GM23248 (cell line): ENCODE measurements around the gene ZBTB42. TPM values are rescaled to one million over a fixed set of nuclear protein-coding genes. Genes with fewer than 3 reads are reported as not detected.

Source experiments
- DNase-seq: peaks from one replicate; pipeline ENCODE4 v3.0.0-alpha.2; 2015
- H2AFZ ChIP-seq: fragments of 200-600 bp; sonication (generic); 2 replicates; pipeline ENCODE4 v1.6.1; 2016; ENCODE audit warnings: antibody characterized with exemption
- H3F3A ChIP-seq: fragments of 200-600 bp; sonication (generic); 2 replicates; pipeline ENCODE4 v1.6.1; 2016; ENCODE audit warnings: mild to moderate bottlenecking, antibody characterized with exemption, mixed run types; ENCODE audit not compliant: insufficient read depth
- H3K27ac ChIP-seq: fragments of 200-600 bp; sonication (generic); 2 replicates; pipeline ENCODE4 v1.5.1; 2016; ENCODE audit warnings: mild to moderate bottlenecking
- H3K27me3 ChIP-seq: fragments of 200-600 bp; sonication (generic); replicated peaks from 2 replicates; pipeline ENCODE4 v1.6.1; 2016; ENCODE audit warnings: mild to moderate bottlenecking; ENCODE audit not compliant: insufficient read depth
- H3K36me3 ChIP-seq: fragments of 200-600 bp; sonication (generic); 2 replicates; pipeline ENCODE4 v1.6.1; 2016; ENCODE audit warnings: low read depth, mild to moderate bottlenecking
- H3K4me1 ChIP-seq: fragments of 200-600 bp; sonication (generic); 2 replicates; pipeline ENCODE4 v1.6.1; 2016; ENCODE audit warnings: mild to moderate bottlenecking; ENCODE audit not compliant: insufficient read depth
- H3K4me2 ChIP-seq: fragments of 200-600 bp; sonication (generic); one replicate; pipeline ENCODE4 v1.6.1; 2016; ENCODE audit warnings: mild to moderate bottlenecking; ENCODE audit not compliant: unreplicated experiment
- H3K4me3 ChIP-seq: fragments of 200-600 bp; sonication (generic); 2 replicates; pipeline ENCODE4 v1.5.1; 2016; ENCODE audit warnings: mild to moderate bottlenecking
- H3K79me2 ChIP-seq: fragments of 200-600 bp; sonication (generic); 2 replicates; pipeline ENCODE4 v1.6.1; 2016; ENCODE audit warnings: mild to moderate bottlenecking; ENCODE audit not compliant: insufficient read depth
- H3K9ac ChIP-seq: fragments of 200-600 bp; sonication (generic); 2 replicates; pipeline ENCODE4 v1.6.1; 2016; ENCODE audit warnings: mild to moderate bottlenecking
- H3K9me2 ChIP-seq: fragments of 200-600 bp; sonication (generic); 2 replicates; pipeline ENCODE4 v1.6.1; 2016; ENCODE audit warnings: mixed run types, mild to moderate bottlenecking, moderate library complexity; ENCODE audit not compliant: insufficient read depth
- H3K9me3 ChIP-seq: fragments of 200-600 bp; sonication (generic); one replicate; pipeline ENCODE4 v1.6.1; 2017; ENCODE audit warnings: low read depth
- H4K20me1 ChIP-seq: fragments of 200-600 bp; sonication (generic); 2 replicates; pipeline ENCODE4 v1.6.0; 2016; ENCODE audit not compliant: insufficient read depth
- EZH2 ChIP-seq: fragments of 200-600 bp; sonication (generic); IDR thresholded peaks from 2 replicates; pipeline ENCODE4 v1.6.1; 2018; ENCODE audit warnings: antibody characterized with exemption, mild to moderate bottlenecking; ENCODE audit not compliant: insufficient read depth, poor library complexity, severe bottlenecking
- EZH2phosphoT487 ChIP-seq: fragments of 200-600 bp; sonication (generic); IDR thresholded peaks from 2 replicates; pipeline ENCODE4 v1.6.1; 2018; ENCODE audit warnings: antibody characterized with exemption, moderate library complexity, mild to moderate bottlenecking, low read depth; ENCODE audit not compliant: insufficient read depth
- WGBS, 2 experiments: methylation state at CpG; one replicate each; pipeline ENCODE4 v1.1.6; 2015 to 2017; ENCODE audit warnings: low lambda C conversion rate in 2 of 2, low coverage in 1 of 2; ENCODE audit errors: missing lambda C conversion rate in 2 of 2; 5-methylcytosine and 5-hydroxymethylcytosine counted together
- in situ Hi-C: fragments of 300-500 bp; cut with MboI; formaldehyde crosslinking; loops from 2 replicates; pipeline ENCODE4 v1.15.0; 2020
- polyA plus RNA-seq: library from polyadenylated mRNA; unstranded; fragments of >200 nt; fragmentation: Nextera tagmentation; extraction: Ambion mirVana; gene quantifications from 2 replicates; pipeline ENCODE4 v1.2.1, GENCODE V29; 2016
- total RNA-seq: library from RNA; depleted of rRNA; stranded (reverse); fragments of >200 nt; shearing (Covaris generic); gene quantifications from 2 replicates; pipeline ENCODE4 v1.2.3, GENCODE V29; 2014

Gene ZBTB42
- total and polyA plus RNA-seq, 2 experiments from 2014 or later: 0.56 to 2.4 TPM

DNA sequence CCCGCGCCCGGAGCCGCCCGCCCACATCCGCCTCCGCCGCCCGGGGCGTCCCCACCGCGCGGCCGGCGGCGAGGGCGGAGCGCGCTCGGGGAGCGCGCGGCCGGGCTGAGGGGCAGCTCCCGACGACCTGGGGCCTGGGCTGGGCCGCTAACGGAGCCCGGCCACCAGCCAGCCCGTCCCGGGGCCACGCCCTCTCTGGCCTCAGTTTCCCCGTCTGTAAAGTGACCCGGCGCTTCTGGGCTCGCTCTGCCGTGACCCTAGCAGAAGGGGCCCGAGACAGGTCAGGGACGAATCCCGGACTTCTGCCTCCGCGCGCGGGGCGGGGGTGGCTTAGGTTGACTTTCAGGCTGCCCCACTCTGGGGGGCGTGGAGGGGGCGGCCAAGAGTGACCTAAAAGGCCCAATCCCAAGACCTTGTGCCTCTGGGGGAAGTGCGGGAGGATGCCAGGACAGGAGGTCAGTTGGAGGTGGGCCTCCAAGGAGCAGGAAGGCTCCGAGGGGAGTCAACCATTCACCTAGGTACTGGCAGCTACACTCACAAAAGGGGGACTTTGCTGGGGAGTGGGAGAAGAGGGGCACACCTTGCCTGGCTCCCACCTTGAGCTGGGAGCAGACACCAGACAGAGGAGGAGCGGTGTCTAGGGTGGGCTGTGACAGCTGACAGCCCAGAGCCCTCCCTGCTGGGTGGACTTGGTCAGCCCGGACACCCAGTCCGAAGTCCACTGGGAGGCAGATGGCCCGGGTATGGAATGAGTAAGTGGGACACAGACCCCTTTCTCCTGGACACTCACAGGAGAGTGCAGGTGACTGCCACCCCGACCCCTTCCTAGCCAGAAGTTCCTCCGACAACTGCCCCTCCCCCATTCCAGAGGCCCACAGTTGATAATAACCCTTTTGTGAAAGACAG, 4.9 kb upstream of the ZBTB42 start:
- DNase-seq: peak; percentile 73
- Histone ChIP-seq H3K9me2 (no peaks in the 10 kb centered on the region), H3K9me3 (no peaks in the 10 kb centered on the region), H3K27me3 (no peaks in the 10 kb centered on the region), H3K9ac (peak overlapping the region; percentile 71), H3K4me2 (peak overlapping the region; percentile 89), H3K79me2 (peaks cover 39% of the 10 kb centered on the region), H3K27ac (no peak overlapping the region), H2AFZ (peak overlapping the region; percentile 79), H3F3A (peaks cover 21% of the 10 kb centered on the region), H4K20me1 (0 out of 2 replicates have a peak, but pooled peaks cover 5% of the 10 kb centered on the region), H3K36me3 (no peaks in the 10 kb centered on the region), H3K4me3 (peak overlapping the region; percentile 75), H3K4me1 (peaks cover 19% of the 10 kb centered on the region)
- WGBS, 2 experiments: 18 to 19% methylated on average over 33 to 36 of the region's 55 CpGs
- no peak for TF ChIP-seq EZH2phosphoT487
- no peak for TF ChIP-seq EZH2
- in situ Hi-C loops: no loop called here

DNA sequence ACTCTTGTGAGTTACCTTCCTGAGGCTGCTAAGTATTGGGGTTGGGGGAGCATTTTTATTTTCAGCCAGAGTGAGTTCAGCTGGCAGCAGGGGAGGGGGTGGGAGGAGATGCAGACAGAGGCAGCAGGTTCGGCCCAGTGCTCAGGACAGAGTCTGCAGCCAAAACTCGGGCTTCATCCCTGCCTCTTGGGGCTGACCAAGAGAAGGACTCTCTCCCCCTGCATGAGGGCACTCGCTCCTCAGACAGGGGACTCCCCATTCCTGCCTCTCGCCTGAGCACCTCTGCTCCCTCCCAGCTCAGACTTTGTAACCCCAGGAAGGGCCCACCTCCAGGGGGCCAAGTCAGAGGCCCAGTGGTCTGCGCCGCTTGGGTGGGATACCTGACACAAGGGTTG, 4.2 kb upstream of the ZBTB42 start:
- peaks cover 19% of the 10 kb centered on the region for H3K4me1 ChIP-seq
- H2AFZ ChIP-seq: no peak overlapping the region
- TF ChIP-seq EZH2phosphoT487 (no peak), EZH2 (no peak)
- in situ Hi-C loops: no loop called here
- peaks cover 21% of the 10 kb centered on the region for H3F3A ChIP-seq
- H3K79me2 ChIP-seq: peaks cover 33% of the 10 kb centered on the region
- no peaks in the 10 kb centered on the region for H3K9me2 ChIP-seq
- 0 out of 2 replicates have a peak, but pooled peaks cover 5% of the 10 kb centered on the region for H4K20me1 ChIP-seq
- DNase-seq: no peak
- WGBS, 2 experiments: 87 to 94% methylated on average over 6 of the region's 6 CpGs
- no peaks in the 10 kb centered on the region for H3K27me3 ChIP-seq
- H3K9me3 ChIP-seq: no peaks in the 10 kb centered on the region
- no peak overlapping the region for H3K4me3 ChIP-seq
- H3K9ac ChIP-seq: no peak overlapping the region
- H3K27ac ChIP-seq: no peak overlapping the region
- H3K36me3 ChIP-seq: no peaks in the 10 kb centered on the region
- no peak overlapping the region for H3K4me2 ChIP-seq

DNA sequence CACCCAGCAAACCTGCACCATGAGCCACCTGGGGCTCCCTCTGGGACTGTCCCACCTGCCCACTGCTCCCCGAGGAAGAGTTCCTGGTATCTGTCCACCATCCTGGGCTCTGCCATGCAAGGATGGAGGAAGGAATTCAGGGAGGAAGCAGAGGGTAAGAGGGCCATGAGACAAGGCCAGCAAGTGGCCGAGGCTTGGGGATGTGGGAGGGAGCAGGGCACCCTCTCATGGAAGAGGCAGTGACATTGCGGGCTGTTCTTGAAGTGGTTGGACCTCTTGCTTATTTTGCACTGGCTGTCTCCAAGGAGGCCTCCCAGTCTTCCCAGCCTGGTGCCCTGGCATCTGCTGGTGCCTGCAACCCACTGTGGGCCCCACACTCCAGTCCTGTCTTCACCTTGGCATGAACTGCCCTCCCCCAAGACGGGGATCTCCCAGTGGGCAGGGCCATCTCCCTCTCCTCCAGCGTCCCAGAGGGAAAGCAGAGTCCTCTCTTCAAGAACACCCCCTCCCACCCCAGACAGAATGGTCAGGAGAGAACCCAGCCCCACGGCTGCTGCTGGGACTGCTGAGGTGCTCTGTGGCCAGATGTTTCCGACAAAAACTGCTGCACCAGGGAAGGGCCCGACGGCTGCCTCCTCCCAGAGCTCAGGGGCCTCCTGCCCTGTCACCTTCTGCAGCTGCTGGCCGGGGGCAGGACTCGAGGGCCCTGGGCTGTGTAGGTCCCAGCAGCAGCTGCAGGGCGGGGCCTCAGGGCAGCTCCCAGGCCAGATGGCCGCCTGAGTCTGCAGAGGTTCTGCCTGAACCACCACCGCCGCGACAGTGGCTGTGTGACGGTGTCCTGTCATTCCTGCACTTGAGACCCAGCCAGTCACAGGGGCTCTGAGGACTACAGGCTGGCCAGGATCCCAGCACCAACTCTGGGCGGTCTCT, 3.5 kb upstream of the ZBTB42 start:
- Histone ChIP-seq H3K4me2 (no peak overlapping the region), H2AFZ (no peak overlapping the region), H3K9me3 (no peaks in the 10 kb centered on the region), H3K79me2 (peaks cover 26% of the 10 kb centered on the region), H3K4me1 (peaks cover 19% of the 10 kb centered on the region), H3F3A (peaks cover 21% of the 10 kb centered on the region), H3K36me3 (no peaks in the 10 kb centered on the region), H3K4me3 (no peak overlapping the region), H4K20me1 (0 out of 2 replicates have a peak, but pooled peaks cover 5% of the 10 kb centered on the region), H3K9ac (no peak overlapping the region), H3K27me3 (no peaks in the 10 kb centered on the region), H3K27ac (no peak overlapping the region), H3K9me2 (no peaks in the 10 kb centered on the region)
- WGBS, 2 experiments: 56 to 59% methylated on average over 16 to 18 of the region's 18 CpGs
- TF ChIP-seq EZH2 (no peak), EZH2phosphoT487 (no peak)
- no peak for DNase-seq
- in situ Hi-C loops: no loop called here
